ENCODE data around the gene ZNF319.

DNA sequence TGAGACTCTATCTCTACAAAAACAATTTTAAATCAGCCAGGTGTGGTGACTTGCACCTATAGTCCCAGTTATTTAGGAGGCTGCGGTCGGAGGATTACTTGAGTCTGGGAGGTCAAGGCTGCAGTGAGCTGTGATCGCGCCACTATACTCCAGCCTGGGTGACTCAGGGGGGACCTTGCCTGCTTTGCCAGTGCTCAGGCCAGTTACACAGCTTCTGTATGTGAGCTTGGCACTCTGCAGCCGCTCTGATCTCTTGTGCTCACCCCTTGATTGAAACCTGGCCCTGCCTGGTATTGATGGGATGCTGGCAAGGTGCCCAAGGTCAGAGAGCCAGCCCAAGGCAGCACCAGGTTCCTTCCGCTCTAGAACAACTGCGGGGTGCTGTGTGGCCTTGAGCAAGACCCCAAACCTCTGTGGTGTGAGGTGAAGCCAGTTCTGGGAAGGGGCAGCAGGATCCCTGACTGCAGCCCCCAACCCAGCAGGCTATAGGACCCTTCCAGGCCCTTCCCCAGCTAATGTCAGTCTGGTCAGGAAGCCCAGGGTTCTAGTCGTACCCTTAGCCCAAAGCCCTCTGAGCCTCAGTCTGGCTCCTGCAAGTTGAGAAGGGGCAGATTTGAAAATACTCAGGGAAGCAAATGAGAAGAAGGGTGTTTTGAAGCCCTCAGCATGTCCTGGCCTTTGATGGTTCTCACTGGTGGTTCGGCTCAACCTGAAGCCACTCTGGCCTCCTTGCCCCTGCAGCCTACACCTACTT lies 44.0 kb upstream of the ZNF319 start:
- TF ChIP-seq, protein P1, sequence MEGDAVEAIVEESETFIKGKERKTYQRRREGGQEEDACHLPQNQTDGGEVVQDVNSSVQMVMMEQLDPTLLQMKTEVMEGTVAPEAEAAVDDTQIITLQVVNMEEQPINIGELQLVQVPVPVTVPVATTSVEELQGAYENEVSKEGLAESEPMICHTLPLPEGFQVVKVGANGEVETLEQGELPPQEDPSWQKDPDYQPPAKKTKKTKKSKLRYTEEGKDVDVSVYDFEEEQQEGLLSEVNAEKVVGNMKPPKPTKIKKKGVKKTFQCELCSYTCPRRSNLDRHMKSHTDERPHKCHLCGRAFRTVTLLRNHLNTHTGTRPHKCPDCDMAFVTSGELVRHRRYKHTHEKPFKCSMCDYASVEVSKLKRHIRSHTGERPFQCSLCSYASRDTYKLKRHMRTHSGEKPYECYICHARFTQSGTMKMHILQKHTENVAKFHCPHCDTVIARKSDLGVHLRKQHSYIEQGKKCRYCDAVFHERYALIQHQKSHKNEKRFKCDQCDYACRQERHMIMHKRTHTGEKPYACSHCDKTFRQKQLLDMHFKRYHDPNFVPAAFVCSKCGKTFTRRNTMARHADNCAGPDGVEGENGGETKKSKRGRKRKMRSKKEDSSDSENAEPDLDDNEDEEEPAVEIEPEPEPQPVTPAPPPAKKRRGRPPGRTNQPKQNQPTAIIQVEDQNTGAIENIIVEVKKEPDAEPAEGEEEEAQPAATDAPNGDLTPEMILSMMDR (IDR thresholded peaks at IDR 0.05; ENCODE audit: low read length) = no peak
- no peak for TF ChIP-seq EZH2 (optimal IDR thresholded peaks at IDR 0.05; ENCODE audit: low read depth, low read length)
